SK-N-SH (cell line): Measurements from ENCODE around the gene SLC8A2. TPM values are rescaled to one million over a fixed set of nuclear protein-coding genes. Genes with fewer than 3 reads are reported as not detected.

Experiments
- CTCF ChIA-PET: fragments of 300-600, 350-600 bp; formaldehyde crosslinking; extraction: SDS; loops from one replicate; lab custom pipeline; 2021; lab: Yijun Ruan, JAX
- POLR2A ChIA-PET: fragments of 350-600 bp; sonication (Branson Sonifier 250); formaldehyde crosslinking; extraction: SDS; loops from one replicate; lab custom pipeline; 2020; ENCODE audit warnings: antibody characterized with exemption, inconsistent platforms; lab: Yijun Ruan, JAX
- DNase-seq: peaks from one replicate; pipeline ENCODE4 v3.0.0; 2012
- H2AFZ ChIP-seq: fragments of 200-600 bp; sonication (generic); 2 replicates; pipeline ENCODE4 v1.8.1; 2016; ENCODE audit warnings: antibody characterized with exemption, mild to moderate bottlenecking, low read depth
- H3F3A ChIP-seq: fragments of 200-600 bp; sonication (generic); replicated peaks from 2 replicates; pipeline ENCODE3; 2016; ENCODE audit warnings: antibody characterized with exemption, mild to moderate bottlenecking; ENCODE audit not compliant: insufficient read depth
- H3K27ac ChIP-seq, 2 experiments: fragments of 200-500 bp in 1 of 2; fragments of 200-600 bp in 1 of 2; sonication (Bioruptor generic) in 1 of 2; sonication (generic), shearing (Covaris generic) in 1 of 2; 2 replicates each; pipeline versions ENCODE4 v1.5.1 to v1.6.1; 2014 to 2016; ENCODE audit warnings: low read depth in 2 of 2, inconsistent platforms in 1 of 2, low read length in 1 of 2, mild to moderate bottlenecking in 1 of 2, mixed read lengths in 1 of 2
- H3K27me3 ChIP-seq: fragments of 200-600 bp; sonication (generic), shearing (Covaris generic); 2 replicates; pipeline ENCODE4 v1.6.1; 2016; ENCODE audit warnings: mixed run types; ENCODE audit not compliant: insufficient read depth
- H3K36me3 ChIP-seq, 2 experiments: fragments of 200-500 bp in 1 of 2; fragments of 200-600 bp in 1 of 2; sonication (Bioruptor generic) in 1 of 2; sonication (generic) in 1 of 2; replicated peaks in 1 of 2; 2 replicates each; pipeline versions ENCODE3 to v1.5.1; 2014 to 2016; ENCODE audit warnings: low read length in 1 of 2, mild to moderate bottlenecking in 1 of 2; ENCODE audit not compliant: insufficient read depth in 2 of 2, control insufficient read depth in 1 of 2
- H3K4me1 ChIP-seq, 2 experiments: fragments of 200-500 bp in 1 of 2; fragments of 200-600 bp in 1 of 2; sonication (Bioruptor generic) in 1 of 2; sonication (generic), shearing (Covaris generic) in 1 of 2; 2 replicates each; pipeline versions ENCODE4 v1.5.1 to v1.6.1; 2014 to 2016; ENCODE audit warnings: low read depth in 1 of 2, low read length in 1 of 2, mixed run types in 1 of 2; ENCODE audit not compliant: insufficient read depth in 2 of 2, control insufficient read depth in 1 of 2
- H3K4me2 ChIP-seq: fragments of 200-600 bp; sonication (generic), shearing (Covaris generic); 2 replicates; pipeline ENCODE4 v1.6.1; 2017; ENCODE audit warnings: mixed run types
- H3K4me3 ChIP-seq, 2 experiments: fragments of 200-500 bp in 1 of 2; fragments of 200-600 bp in 1 of 2; sonication (Bioruptor generic) in 1 of 2; sonication (generic), shearing (Covaris generic) in 1 of 2; 2 replicates each; pipeline versions ENCODE4 v1.5.1 to v1.8.1; 2014 to 2016; ENCODE audit warnings: low read depth in 2 of 2, inconsistent platforms in 1 of 2, low read length in 1 of 2, mild to moderate bottlenecking in 1 of 2, mixed read lengths in 1 of 2, moderate library complexity in 1 of 2
- H3K79me2 ChIP-seq: fragments of 200-600 bp; sonication (generic); 2 replicates; pipeline ENCODE4 v1.8.1; 2017; ENCODE audit warnings: mild to moderate bottlenecking; ENCODE audit not compliant: insufficient read depth
- H3K9ac ChIP-seq: fragments of 200-600 bp; sonication (generic); 2 replicates; pipeline ENCODE4 v1.6.1; 2017; ENCODE audit warnings: mixed run types
- H3K9me2 ChIP-seq: fragments of 200-600 bp; sonication (generic); 2 replicates; pipeline ENCODE4 v1.6.1; 2017; ENCODE audit warnings: mixed run types
- H3K9me3 ChIP-seq: fragments of 200-600 bp; sonication (generic); 2 replicates; pipeline ENCODE4 v1.6.1; 2017; ENCODE audit warnings: mixed run types, mild to moderate bottlenecking, moderate library complexity
- H4K20me1 ChIP-seq: fragments of 200-600 bp; sonication (generic); 2 replicates; pipeline ENCODE4 v1.6.1; 2017; ENCODE audit warnings: mild to moderate bottlenecking, mixed run types; ENCODE audit not compliant: insufficient read depth
- ELF1 ChIP-seq: IDR thresholded peaks from 2 replicates; pipeline ENCODE4 v1.4.0; 2012
- FOSL2 ChIP-seq: IDR thresholded peaks from 2 replicates; pipeline ENCODE4 v1.4.0; 2012; ENCODE audit warnings: low read depth, mild to moderate bottlenecking, moderate library complexity, borderline replicate concordance
- FOXJ3 ChIP-seq: sonication (generic); formaldehyde crosslinking; IDR thresholded peaks from 2 replicates; pipeline ENCODE4 v1.5.1; 2020; ENCODE audit warnings: mild to moderate bottlenecking, missing genetic modification reagents
- FOXM1 ChIP-seq: IDR thresholded peaks from 2 replicates; pipeline ENCODE4 v1.4.0; 2012; ENCODE audit warnings: low read depth, mild to moderate bottlenecking
- MXI1 ChIP-seq: IDR thresholded peaks from 2 replicates; pipeline ENCODE4 v1.6.1; 2012; ENCODE audit warnings: mild to moderate bottlenecking, low read depth, low read length, improper control_type of control experiment
- NFIC ChIP-seq: IDR thresholded peaks from 2 replicates; pipeline ENCODE4 v1.4.0; 2012; ENCODE audit warnings: borderline replicate concordance
- NRF1 ChIP-seq: IDR thresholded peaks from 2 replicates; pipeline ENCODE4 v1.6.1; 2012; ENCODE audit warnings: low read depth, mild to moderate bottlenecking, low read length
- PBX3 ChIP-seq: IDR thresholded peaks from 2 replicates; pipeline ENCODE4; 2012
- RAD21 ChIP-seq: IDR thresholded peaks from 2 replicates; pipeline ENCODE4 v1.6.1; 2012; ENCODE audit warnings: mild to moderate bottlenecking, low read length
- RCOR1 ChIP-seq: fragments of 150-350 bp; IDR thresholded peaks from 2 replicates; pipeline ENCODE4 v1.6.1; 2017; ENCODE audit warnings: antibody characterized with exemption, low read length
- RFX5 ChIP-seq: IDR thresholded peaks from 2 replicates; pipeline ENCODE4 v1.6.1; 2012; ENCODE audit warnings: mild to moderate bottlenecking, improper control_type of control experiment, low read length
- SIN3A ChIP-seq: IDR thresholded peaks from 2 replicates; pipeline ENCODE4 v1.6.1; 2012; ENCODE audit warnings: low read depth, mild to moderate bottlenecking, low read length, moderate library complexity, borderline replicate concordance
- SMC3 ChIP-seq: IDR thresholded peaks from 2 replicates; pipeline ENCODE4 v1.6.1; 2012; ENCODE audit warnings: low read depth, low read length, improper control_type of control experiment
- TAF1 ChIP-seq: IDR thresholded peaks from 2 replicates; pipeline ENCODE4 v1.6.1; 2012; ENCODE audit warnings: low read depth, mild to moderate bottlenecking, low read length, moderate library complexity, borderline replicate concordance
- TCF12 ChIP-seq: IDR thresholded peaks from 2 replicates; pipeline ENCODE4 v1.4.0; 2012
- TEAD4 ChIP-seq: IDR thresholded peaks from 2 replicates; pipeline ENCODE4 v1.4.0; 2012; ENCODE audit warnings: mild to moderate bottlenecking, borderline replicate concordance; ENCODE audit not compliant: insufficient read depth
- YY1 ChIP-seq: IDR thresholded peaks from 2 replicates; pipeline ENCODE4 v1.4.0; 2012; ENCODE audit warnings: low read depth, mild to moderate bottlenecking
- ZBTB33 ChIP-seq: IDR thresholded peaks from 2 replicates; pipeline ENCODE4 v1.4.0; 2012; ENCODE audit warnings: low read depth, borderline replicate concordance
- WGBS: methylation state at CpG from one replicate; pipeline ENCODE4 v1.1.6; 2017; ENCODE audit warnings: low lambda C conversion rate; 5-methylcytosine and 5-hydroxymethylcytosine counted together
- polyA plus RNA-seq, 3 experiments: library from polyadenylated mRNA; depleted of rRNA; stranded (reverse); fragments of >200 nt; gene quantifications; 2 replicates each; pipeline ENCODE4 v1.2.3, GENCODE V29; 2012
- TF ChIP-seq, protein P1 (sequence below): fragments of 150-350 bp; IDR thresholded peaks from 2 replicates; pipeline ENCODE4 v1.6.1; 2017; ENCODE audit warnings: antibody characterized with exemption, low read length, low read depth, borderline replicate concordance
- TF ChIP-seq, protein P2 (sequence below): IDR thresholded peaks from 2 replicates; pipeline ENCODE4 v1.4.0; 2012; ENCODE audit warnings: low read depth, borderline replicate concordance

Gene SLC8A2
- polyA plus RNA-seq, 1 of the 3 experiments (the other 2 are of a cell fraction) = 0.58 TPM

GRCh38 chr19:47490847-47491246, 19.2 kb upstream of the SLC8A2 start:
- H3K27ac ChIP-seq = no peak overlapping the region; a peak in 1 of 4 replicates
- no peak for DNase-seq
- no peak overlapping the region for H2AFZ ChIP-seq
- H3F3A ChIP-seq = peaks cover 4% of the 10 kb centered on the region
- H3K9ac ChIP-seq = no peak overlapping the region
- no peak for TF ChIP-seq FOXJ3 (CRISPR knock-in tag)
- no peak for TF ChIP-seq TCF12
- TF ChIP-seq TAF1 = no peak
- TF ChIP-seq MXI1 = no peak
- TF ChIP-seq, protein P1, sequence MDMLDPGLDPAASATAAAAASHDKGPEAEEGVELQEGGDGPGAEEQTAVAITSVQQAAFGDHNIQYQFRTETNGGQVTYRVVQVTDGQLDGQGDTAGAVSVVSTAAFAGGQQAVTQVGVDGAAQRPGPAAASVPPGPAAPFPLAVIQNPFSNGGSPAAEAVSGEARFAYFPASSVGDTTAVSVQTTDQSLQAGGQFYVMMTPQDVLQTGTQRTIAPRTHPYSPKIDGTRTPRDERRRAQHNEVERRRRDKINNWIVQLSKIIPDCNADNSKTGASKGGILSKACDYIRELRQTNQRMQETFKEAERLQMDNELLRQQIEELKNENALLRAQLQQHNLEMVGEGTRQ = no peak
- TF ChIP-seq TEAD4 = no peak
- no peak for TF ChIP-seq RFX5
- no peak for TF ChIP-seq SMC3
- TF ChIP-seq PBX3 = no peak
- no peak for TF ChIP-seq NRF1
- TF ChIP-seq, protein P2, sequence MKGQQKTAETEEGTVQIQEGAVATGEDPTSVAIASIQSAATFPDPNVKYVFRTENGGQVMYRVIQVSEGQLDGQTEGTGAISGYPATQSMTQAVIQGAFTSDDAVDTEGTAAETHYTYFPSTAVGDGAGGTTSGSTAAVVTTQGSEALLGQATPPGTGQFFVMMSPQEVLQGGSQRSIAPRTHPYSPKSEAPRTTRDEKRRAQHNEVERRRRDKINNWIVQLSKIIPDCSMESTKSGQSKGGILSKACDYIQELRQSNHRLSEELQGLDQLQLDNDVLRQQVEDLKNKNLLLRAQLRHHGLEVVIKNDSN = no peak
- TF ChIP-seq ELF1 = no peak
- H3K4me2 ChIP-seq = no peak overlapping the region
- no peaks in the 10 kb centered on the region for H3K79me2 ChIP-seq
- ChIA-PET POLR2A (interaction anchor here (0.6 kb wide), 1 partner anchor 203 kb away, joined by 4 read pairs; no protein-coding TSS in a partner anchor), CTCF (interaction anchor here (0.8 to 5.0 kb wide), 3 partner anchors 25 to 54 kb away, joined by 3 to 28 read pairs (median 10); partner anchors contain the start of gene NAPA)
- no peaks in the 10 kb centered on the region for H3K27me3 ChIP-seq
- 67% methylated on average over 1 of the region's 3 CpGs for WGBS
- peaks cover 0 to 44% of the 10 kb centered on the region in 2 experiments; a peak in 1 of 4 replicates for H3K4me1 ChIP-seq
- peaks cover 5 to 7% of the 10 kb centered on the region in 2 experiments for H3K36me3 ChIP-seq
- no peaks in the 10 kb centered on the region for H3K9me2 ChIP-seq
- no peak overlapping the region for H3K4me3 ChIP-seq
- no peaks in the 10 kb centered on the region for H4K20me1 ChIP-seq
- H3K9me3 ChIP-seq = no peaks in the 10 kb centered on the region

- 91% methylated on average over 7 of the region's 7 CpGs for WGBS
- Histone ChIP-seq H3K27ac (no peak overlapping the region), H3K4me3 (no peak overlapping the region), H3K27me3 (no peaks in the 10 kb centered on the region), H3K36me3 (peaks cover 5 to 12% of the 10 kb centered on the region in 2 experiments)
- POLR2A ChIA-PET = no interaction called here
- TF ChIP-seq SMC3 = no peak
- no peak for TF ChIP-seq TAF1
- TF ChIP-seq, protein P1 = no peak
- TF ChIP-seq NFIC = no peak
- TF ChIP-seq FOXM1 = no peak
- TF ChIP-seq, protein P2 = no peak
- no peak for TF ChIP-seq TEAD4
- TF ChIP-seq RCOR1 = no peak
- no peak for TF ChIP-seq NRF1
- TF ChIP-seq SIN3A = no peak
- no peak for TF ChIP-seq ZBTB33
- TF ChIP-seq RAD21 = no peak
- no peak for TF ChIP-seq RFX5
- TF ChIP-seq YY1 = no peak
- TF ChIP-seq FOSL2 = no peak
- TF ChIP-seq, all 33 proteins: peak for 0
- peaks cover 0 to 36% of the 10 kb centered on the region in 2 experiments; a peak in 1 of 4 replicates for H3K4me1 ChIP-seq
- no peaks in the 10 kb centered on the region for H4K20me1 ChIP-seq
- no peak overlapping the region for H3K9ac ChIP-seq
- H3K4me2 ChIP-seq = no peak overlapping the region
- H3K9me3 ChIP-seq = no peaks in the 10 kb centered on the region
- no peak overlapping the region for H2AFZ ChIP-seq
- H3K79me2 ChIP-seq = no peaks in the 10 kb centered on the region
- no peak for DNase-seq
- H3F3A ChIP-seq = peaks cover 12% of the 10 kb centered on the region
- CTCF ChIA-PET = interaction anchor here (1.6 to 5.0 kb wide), 2 partner anchors 25 to 54 kb away, joined by 7 to 28 read pairs; partner anchors contain the start of gene NAPA
- no peaks in the 10 kb centered on the region for H3K9me2 ChIP-seq
Measured at GRCh38 chr19:47490031-47490430, 18.3 kb upstream of the SLC8A2 start.
